ENCODE measurements around the gene SMAD6. TPM values are rescaled to one million over a fixed set of nuclear protein-coding genes. Genes with fewer than 3 reads are reported as not detected.

Gene SMAD6
- total RNA-seq, 1 donor from 2014 or later = 14.6 TPM

DNA sequence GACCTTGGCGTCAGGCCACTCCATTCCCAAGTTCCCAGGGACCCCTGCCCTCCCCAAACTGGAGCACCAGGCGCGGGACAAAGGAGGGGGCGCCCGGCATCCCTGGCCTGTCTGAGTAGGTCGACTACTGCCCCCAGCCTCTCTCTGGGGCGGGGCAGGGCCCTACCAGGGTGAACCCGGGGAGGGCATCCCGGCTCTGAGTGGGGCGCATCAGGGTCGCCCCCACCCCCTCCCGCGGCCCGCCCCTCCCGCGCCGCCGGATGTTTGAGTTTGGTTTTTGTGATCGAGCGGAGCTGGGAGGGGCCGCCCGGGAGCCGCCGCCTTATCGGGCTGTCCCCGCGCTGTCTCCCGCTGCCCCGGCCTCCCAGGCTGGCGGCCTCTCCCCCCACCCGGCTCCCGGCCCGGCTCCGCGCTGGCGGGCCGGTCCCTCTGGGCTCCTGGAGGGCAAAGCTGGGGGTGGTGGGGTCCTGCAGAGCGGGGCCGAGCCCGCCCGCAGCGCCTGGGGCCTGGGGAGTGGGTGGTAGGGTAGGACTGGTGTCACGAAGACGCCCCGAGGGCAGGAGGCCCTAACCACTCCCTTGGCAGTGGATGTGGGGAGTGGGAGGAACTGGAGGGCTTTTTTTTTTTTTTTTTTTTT lies 47.2 kb upstream of the SMAD6 start:
- TF ChIP-seq, protein P1, sequence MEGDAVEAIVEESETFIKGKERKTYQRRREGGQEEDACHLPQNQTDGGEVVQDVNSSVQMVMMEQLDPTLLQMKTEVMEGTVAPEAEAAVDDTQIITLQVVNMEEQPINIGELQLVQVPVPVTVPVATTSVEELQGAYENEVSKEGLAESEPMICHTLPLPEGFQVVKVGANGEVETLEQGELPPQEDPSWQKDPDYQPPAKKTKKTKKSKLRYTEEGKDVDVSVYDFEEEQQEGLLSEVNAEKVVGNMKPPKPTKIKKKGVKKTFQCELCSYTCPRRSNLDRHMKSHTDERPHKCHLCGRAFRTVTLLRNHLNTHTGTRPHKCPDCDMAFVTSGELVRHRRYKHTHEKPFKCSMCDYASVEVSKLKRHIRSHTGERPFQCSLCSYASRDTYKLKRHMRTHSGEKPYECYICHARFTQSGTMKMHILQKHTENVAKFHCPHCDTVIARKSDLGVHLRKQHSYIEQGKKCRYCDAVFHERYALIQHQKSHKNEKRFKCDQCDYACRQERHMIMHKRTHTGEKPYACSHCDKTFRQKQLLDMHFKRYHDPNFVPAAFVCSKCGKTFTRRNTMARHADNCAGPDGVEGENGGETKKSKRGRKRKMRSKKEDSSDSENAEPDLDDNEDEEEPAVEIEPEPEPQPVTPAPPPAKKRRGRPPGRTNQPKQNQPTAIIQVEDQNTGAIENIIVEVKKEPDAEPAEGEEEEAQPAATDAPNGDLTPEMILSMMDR (IDR thresholded peaks at IDR 0.05) = no peak
- DNase-seq (ENCODE audit: extremely low spot score, unreplicated experiment) = no peak
- Mint-ChIP-seq H3K4me1 (ENCODE audit: unreplicated experiment) (peaks cover 19% of the 10 kb centered on the region), H3K36me3 (ENCODE audit: unreplicated experiment) (no peaks in the 10 kb centered on the region), H3K27me3 (ENCODE audit: unreplicated experiment) (no peaks in the 10 kb centered on the region), H3K4me3 (ENCODE audit: unreplicated experiment) (no peak overlapping the region), H3K27ac (ENCODE audit: unreplicated experiment) (no peak overlapping the region), H3K9me3 (ENCODE audit: unreplicated experiment) (no peaks in the 10 kb centered on the region)

DNA sequence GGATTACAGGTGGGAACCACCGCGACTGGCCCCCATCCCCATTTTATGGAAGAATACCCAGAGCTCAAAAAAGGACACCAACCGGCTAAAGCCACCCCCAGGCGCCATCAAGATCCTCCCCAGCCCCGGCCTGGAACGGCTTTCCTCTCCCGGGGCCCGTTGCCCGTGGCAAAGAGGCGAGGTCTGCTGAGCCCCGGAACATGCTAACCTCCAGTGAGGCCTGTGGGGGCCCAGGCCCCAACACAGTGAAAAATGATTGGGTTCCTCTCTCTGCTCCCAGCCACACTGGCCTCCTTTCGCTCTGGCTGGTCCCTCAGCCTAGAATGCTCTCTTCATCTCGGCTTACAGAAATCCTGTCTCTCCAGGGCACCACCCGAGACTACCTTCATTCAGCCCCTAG lies 46.5 kb upstream of the SMAD6 start:
- no peak overlapping the region for H3K4me3 Mint-ChIP-seq (ENCODE audit: unreplicated experiment)
- no peak overlapping the region for H3K27ac Mint-ChIP-seq (ENCODE audit: unreplicated experiment)
- H3K9me3 Mint-ChIP-seq (ENCODE audit: unreplicated experiment) = no peaks in the 10 kb centered on the region
- TF ChIP-seq, protein P1 (IDR thresholded peaks at IDR 0.05) = no peak
- no peak for DNase-seq (ENCODE audit: extremely low spot score, unreplicated experiment)
- peaks cover 19% of the 10 kb centered on the region for H3K4me1 Mint-ChIP-seq (ENCODE audit: unreplicated experiment)
- no peaks in the 10 kb centered on the region for H3K27me3 Mint-ChIP-seq (ENCODE audit: unreplicated experiment)
- no peaks in the 10 kb centered on the region for H3K36me3 Mint-ChIP-seq (ENCODE audit: unreplicated experiment)

DNA sequence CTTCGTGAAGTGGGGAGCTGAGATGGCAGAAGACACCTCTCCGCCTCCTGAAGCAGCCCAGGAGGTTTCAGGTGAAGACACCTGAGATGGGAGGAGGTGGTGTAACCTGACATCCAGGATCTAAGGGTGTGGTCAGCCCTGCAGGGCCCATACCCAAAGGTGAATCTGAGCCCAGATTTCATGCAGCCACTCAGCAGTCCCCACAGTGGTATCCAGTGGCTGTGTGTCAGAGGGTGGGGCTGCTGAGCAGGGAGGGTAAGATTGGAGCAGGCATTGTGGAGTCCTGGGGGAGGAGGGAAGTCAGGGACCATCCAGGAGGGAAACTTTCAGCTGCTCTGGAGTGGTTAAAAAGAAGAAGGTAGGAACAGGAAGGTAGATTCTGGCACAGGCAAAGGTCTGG lies 46.0 kb upstream of the SMAD6 start:
- Mint-ChIP-seq H3K9me3 (ENCODE audit: unreplicated experiment) (no peaks in the 10 kb centered on the region), H3K4me1 (ENCODE audit: unreplicated experiment) (peaks cover 19% of the 10 kb centered on the region), H3K4me3 (ENCODE audit: unreplicated experiment) (no peak overlapping the region), H3K27me3 (ENCODE audit: unreplicated experiment) (no peaks in the 10 kb centered on the region), H3K27ac (ENCODE audit: unreplicated experiment) (peak overlapping the region; percentile 32), H3K36me3 (ENCODE audit: unreplicated experiment) (no peaks in the 10 kb centered on the region)
- DNase-seq (ENCODE audit: extremely low spot score, unreplicated experiment) = no peak
- TF ChIP-seq, protein P1 (IDR thresholded peaks at IDR 0.05) = no peak

DNA sequence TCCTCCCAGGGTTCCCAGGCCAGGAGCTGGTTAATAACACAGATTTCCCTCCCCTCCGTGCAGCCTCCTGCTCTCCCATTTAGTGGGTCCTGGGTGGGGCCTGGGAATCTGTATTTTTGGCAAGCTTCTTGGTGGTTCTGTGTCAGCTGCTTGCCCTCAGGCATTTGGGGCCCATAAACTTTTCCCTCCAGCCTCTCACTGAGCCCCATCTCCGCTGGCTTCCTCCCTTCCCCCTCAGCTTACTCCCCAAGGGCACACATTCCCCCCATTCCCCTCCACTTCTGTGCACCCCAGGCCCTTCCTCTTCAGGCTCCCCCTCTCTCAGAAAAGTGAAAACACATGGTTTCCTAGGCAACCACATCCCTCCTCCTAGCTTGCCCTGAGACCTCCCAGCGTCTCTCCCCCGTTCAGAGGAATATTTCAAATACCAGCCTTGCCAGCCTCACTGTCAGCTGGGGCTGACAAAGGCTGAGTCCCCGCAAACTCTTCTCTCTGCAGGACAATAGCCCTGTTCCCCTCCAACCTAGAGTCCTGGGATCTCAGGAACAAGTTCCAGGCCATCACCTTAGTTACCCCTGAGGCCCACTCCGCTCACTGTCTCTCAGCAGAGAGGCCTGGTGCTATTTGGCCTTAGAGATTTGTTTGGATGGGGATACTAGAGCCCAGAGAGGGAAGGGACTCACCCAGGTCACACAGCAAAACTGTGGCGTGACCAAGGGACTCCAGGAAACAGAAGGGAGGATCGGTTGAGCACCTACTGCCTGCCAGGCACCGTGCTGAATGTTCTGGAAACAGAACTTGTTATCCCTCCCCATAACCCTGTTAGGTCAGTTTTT lies 44.6 kb upstream of the SMAD6 start:
- Mint-ChIP-seq H3K36me3 (ENCODE audit: unreplicated experiment) (no peaks in the 10 kb centered on the region), H3K9me3 (ENCODE audit: unreplicated experiment) (no peaks in the 10 kb centered on the region), H3K4me3 (ENCODE audit: unreplicated experiment) (no peak overlapping the region), H3K4me1 (ENCODE audit: unreplicated experiment) (peaks cover 19% of the 10 kb centered on the region), H3K27me3 (ENCODE audit: unreplicated experiment) (no peaks in the 10 kb centered on the region), H3K27ac (ENCODE audit: unreplicated experiment) (peak overlapping the region; percentile 83)
- no peak for DNase-seq (ENCODE audit: extremely low spot score, unreplicated experiment)
- TF ChIP-seq, protein P1 (IDR thresholded peaks at IDR 0.05) = no peak

DNA sequence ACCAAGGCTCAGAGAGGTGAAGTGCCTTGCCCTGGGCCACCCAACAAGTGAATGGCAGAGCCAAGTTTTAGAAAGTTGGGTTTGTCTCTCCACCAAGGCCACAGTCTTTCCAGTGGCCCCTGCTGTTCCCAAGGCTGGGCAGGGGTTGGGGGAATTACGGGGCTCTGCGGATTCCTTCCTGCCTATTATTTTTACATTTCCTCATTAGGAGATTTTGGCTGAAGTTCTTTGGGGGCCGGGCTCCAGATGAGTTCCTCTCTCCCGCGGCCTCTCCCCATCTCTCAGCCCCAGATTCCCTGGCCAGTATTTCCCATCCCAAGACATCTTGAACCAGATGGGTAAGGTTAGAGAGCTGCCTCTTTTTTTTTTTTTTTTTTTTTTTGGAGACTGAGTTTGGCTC lies 44.0 kb upstream of the SMAD6 start:
- H3K27ac Mint-ChIP-seq (ENCODE audit: unreplicated experiment) = no peak overlapping the region
- H3K27me3 Mint-ChIP-seq (ENCODE audit: unreplicated experiment) = no peaks in the 10 kb centered on the region
- H3K4me1 Mint-ChIP-seq (ENCODE audit: unreplicated experiment) = peaks cover 19% of the 10 kb centered on the region
- no peaks in the 10 kb centered on the region for H3K9me3 Mint-ChIP-seq (ENCODE audit: unreplicated experiment)
- H3K4me3 Mint-ChIP-seq (ENCODE audit: unreplicated experiment) = no peak overlapping the region
- H3K36me3 Mint-ChIP-seq (ENCODE audit: unreplicated experiment) = no peaks in the 10 kb centered on the region
- no peak for DNase-seq (ENCODE audit: extremely low spot score, unreplicated experiment)
- TF ChIP-seq, protein P1 (IDR thresholded peaks at IDR 0.05) = no peak
